HG03025 (cell line): ENCODE results near the gene MT3.
"Not testable (repeated sequence)": the region's sequence is repeated elsewhere in the genome, so short reads cannot be mapped to it uniquely, and the experiment has no call there.

Source experiments
- ATAC-seq: cut with Tn5 transposase; IDR thresholded peaks from one replicate; pipeline ENCODE4 v1.9.1; 2021; ENCODE audit warnings: mild to moderate bottlenecking, moderate library complexity; ENCODE audit not compliant: unreplicated experiment, low FRiP score

Gene MT3

GRCh38 chr16:56608876-56609462 lies 19.6 kb downstream of the MT3 start:
- ATAC-seq = no peak

DNA sequence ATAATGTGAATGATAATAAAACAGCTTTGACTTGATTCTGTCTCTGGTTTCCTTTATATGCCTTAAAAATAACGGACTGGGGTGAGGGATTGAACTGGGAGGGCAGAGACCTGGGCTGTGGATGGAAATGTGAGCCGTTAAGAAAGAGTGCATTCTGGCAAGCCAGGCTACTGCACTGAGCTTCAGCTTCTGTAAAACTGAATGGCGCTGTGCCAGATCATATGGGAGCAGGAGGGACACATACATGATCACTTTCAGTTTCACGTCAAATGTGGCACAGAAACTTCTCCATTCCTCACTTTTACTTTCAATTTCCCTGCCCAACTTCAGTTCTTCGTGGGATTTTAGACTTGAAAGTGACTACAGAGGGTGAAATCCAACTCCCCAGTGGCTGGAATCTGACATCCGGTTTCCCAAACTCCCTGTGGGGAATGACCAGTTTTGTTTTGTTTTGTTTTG lies 20.2 kb downstream of the MT3 start:
- ATAC-seq = no peak

DNA sequence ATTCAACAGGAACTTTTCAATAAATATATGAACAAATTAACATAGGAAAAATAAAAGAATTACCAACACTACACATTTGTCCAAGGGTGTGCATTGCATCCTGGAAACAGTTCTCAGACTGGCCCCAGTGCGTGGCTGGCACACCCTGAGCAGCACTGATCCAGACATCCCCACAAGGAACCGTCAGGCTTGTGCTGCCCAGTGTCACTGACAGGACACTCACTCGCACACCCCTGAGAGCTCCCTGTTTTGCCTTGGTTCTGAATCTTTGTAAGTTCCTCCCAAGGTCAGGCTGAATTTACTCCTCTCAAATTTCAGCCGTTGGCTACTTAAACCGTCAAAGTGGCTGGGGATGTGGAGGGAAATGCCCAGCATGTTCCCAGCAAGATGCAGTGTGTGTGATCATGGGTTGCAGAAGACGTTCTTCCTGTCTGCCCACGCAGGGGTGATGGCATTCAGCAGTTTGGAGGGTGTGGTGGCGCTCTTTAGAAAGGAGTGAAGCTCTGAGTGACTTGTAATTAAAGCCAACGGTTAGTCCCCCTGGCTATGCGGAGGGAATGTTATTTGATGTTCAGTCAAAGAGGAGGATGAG lies 20.8 kb downstream of the MT3 start:
- no peak for ATAC-seq

DNA sequence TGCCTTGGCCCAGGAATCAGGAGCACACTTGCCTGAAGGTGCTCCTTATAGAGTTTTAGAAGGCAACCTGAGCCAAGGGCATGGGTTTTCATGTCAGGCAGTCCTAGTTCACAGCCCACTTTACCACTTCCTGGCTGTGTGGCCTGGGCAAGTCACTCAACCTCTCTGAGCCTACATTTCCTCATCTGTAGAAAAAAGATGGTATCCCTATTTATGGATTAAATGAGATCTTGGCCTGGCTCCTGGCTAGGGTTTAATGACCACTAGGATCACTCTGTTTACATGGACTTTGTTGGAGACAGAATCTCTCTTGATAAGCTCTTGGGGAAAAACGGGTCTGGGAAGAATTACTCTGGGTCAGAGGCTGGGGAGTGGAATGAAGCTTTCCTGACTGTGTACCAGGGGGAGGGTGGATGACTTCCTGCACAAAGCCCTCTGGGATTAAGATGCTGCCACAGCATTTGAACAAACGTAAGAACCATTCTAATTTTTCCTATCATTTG lies 21.3 kb downstream of the MT3 start:
- ATAC-seq = no peak

DNA sequence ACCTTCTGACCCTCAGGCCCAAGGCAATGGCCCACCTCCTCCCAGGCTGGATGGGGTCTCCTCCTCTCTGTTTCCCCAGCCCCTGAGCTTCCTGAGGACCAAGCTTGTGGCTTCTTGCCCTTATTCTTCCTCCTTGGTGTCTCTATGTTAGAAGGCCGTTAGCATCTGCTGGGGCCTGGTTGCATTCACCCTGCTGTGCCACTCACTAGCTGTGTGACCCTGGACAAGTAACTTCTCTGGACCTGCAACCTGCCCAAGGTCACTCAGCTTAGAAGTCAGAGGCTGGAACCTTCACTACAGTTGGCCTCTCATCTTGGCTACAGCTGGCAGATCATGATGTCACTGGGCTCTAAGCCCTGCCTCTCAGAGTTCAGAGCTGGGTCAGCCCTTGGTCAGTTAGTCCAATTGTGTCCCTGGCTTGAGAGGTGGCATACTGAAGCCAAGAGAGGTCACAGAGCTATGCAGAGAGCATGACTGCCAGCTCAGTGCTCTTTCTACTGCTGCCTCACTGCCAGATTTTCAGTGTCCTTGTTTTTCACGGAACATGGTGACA lies 22.0 kb downstream of the MT3 start:
- no peak for ATAC-seq

- no peak for ATAC-seq
Observed at GRCh38 chr16:56613706-56614105, 24.4 kb downstream of the MT3 start.

DNA sequence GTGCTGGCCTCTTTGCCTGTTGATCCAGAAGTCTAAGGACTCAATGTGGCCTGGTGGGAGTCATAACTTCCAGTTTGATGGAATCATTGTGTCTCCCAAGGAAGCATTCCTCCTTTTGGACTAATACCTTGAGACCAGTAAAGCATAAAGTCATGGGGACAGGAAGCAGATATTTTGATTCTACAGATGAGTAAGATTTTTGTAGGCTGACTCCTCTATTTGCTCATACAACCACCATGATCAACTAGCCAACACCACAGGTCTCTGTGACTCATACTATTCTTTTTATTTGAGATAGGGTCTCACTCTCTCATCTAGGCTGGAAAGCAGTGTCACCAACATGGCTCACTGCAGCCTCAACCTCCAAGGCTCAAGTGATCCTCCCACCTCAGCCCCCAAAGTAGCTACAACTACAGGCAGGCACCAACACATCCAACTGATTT lies 25.2 kb downstream of the MT3 start:
- ATAC-seq = no peak

DNA sequence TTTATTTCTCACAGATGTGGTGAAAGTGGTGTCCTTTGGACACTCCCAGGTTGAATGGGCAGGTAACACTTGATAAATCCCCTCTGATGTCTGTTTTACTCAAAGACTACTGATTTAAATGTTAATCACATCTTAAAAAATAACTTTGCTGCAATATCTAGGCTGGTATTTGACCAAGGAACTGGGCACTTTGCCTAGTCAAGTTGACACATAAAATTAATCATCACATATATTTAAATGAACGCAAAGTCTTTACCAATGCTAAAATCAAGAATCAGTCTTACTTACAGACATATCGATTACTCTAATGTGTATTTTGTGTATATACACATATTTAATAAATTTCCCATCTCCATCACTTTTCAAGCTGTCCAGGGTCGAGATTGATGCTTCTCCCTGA lies 26.0 kb downstream of the MT3 start:
- no peak for ATAC-seq

DNA sequence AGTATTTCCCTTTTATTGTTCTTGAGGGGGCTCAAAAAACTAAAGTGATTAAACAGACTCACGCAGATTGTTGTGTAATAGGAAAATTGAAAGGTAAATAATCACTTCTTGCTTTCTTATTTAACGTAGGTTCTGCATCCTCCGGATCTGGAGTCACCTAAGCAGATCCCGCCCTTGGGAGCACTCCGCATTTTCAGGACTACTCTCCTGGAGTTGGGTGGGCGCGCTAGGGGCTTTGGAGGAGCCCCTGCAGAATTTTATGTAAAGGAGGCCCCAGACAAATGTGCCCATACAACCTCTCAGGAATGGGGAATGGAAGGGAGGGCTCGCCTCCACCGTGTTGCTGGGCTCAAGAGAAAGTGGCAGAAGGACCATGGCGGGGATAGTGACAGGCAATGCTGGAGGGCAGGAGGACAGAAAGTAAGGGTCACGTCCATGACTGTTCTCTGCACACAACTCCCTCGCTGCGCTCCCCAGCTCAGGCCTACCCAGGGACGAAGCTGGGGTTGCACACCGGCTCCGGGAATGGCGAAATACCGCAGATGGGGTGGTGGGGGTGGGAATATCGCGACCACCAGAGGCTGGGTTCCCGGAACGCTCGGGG lies 27.4 kb downstream of the MT3 start:
- ATAC-seq = no peak

- no peak for ATAC-seq
Observed at GRCh38 chr16:56617212-56618085, 28.1 kb downstream of the MT3 start.

DNA sequence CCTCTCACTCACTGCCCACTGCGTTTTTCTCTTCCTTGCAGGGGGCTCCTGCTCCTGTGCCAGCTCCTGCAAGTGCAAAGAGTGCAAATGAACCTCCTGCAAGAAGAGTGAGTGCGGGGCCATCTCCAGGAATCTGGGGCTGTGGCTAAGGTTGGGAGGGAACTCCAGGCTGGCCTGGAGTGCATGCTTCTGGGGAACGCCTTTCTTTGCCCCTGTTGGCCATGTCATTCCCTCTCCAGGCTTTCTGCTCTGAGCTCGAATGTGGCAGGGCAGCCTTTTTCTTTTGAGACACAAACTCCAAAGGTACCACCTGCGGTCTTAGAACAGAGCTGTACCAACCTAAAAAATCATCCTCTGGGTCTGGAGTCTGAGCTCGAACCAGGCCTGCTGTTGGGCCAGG lies 28.8 kb downstream of the MT3 start:
- no peak for ATAC-seq

- ATAC-seq = no peak
Observed at GRCh38 chr16:56620339-56620897, 31.1 kb downstream of the MT3 start.

DNA sequence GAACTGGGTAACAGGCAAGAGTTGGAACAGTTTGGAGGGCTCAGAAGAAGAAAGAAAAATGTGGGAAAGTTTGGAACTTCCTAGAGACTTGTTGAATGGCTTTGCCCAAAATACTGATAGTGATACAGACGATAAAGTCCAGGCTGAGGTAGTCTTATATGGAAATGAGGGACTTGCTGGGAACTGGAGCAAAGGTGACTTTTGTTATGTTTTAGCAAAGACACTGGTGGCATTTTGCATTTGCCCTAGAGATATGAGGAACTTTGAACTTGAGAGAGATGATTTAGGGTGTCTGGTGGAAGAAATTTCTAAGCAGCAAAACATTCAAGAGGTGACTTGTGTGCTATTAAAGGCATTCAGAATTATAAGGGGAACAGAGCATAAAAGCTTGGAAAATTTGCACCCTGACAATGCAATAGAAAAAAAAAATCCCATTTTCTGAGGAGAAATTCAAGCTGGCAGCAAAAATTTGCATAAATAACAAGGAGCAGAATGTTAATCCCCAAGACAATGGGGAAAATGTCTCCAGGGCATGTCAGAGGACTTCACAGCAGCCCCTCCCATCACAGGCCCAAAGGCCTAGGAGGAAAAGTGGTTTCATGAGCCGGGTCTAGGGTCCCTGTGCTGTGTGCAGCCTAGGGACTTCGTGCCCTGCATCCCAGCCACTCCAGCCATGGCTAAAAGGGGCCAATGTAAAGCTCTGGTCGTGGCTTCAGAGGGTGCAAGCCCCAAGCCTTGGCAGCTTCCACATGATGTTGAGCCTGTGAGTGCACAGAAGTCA lies 32.5 kb downstream of the MT3 start:
- ATAC-seq = not testable (repeated sequence)

DNA sequence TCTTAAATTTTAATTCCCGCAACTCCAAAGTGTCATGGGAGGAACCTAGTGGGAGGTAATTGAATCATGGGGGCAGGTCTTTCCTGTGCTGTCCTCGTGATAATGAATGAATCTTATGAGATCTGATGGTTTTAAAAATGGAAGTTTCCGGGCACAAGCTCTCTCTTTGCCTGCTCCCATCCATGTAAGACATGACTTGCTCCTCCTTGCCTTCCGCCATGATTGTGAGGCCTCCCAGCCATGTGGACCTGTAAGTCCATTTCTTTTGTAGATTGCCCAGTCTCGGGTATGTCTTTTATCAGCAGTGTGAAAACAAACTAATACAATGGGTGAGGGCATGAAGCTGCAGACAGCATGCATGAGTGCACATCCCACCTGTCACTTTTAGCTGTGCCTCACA lies 33.9 kb downstream of the MT3 start:
- ATAC-seq = not testable (repeated sequence)

DNA sequence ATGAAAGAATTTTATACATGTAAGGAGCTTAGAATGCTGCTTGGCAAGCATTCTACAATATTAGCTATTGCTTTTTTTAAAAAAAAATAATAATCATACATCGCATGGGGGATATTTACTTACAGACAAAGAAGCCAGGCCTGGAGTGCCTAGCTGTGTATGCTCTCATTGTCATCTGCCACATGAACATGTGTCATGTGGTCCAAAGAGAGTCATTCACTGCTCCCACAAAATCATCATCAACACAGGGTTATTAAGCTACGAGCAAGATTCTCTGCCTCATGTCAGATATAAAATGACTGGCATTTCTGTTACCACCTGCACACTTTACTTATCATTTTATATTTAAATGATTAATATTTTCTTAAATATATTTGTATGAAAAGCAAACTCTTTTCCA lies 34.3 kb downstream of the MT3 start:
- ATAC-seq = no peak

- no peak for ATAC-seq
Observed at GRCh38 chr16:56625140-56625942, 36.0 kb downstream of the MT3 start, which contains the start of gene MT1E. MT1E (plus strand) TSS chr16:56625781; CDS start chr16:56625852, 71 bp downstream.

DNA sequence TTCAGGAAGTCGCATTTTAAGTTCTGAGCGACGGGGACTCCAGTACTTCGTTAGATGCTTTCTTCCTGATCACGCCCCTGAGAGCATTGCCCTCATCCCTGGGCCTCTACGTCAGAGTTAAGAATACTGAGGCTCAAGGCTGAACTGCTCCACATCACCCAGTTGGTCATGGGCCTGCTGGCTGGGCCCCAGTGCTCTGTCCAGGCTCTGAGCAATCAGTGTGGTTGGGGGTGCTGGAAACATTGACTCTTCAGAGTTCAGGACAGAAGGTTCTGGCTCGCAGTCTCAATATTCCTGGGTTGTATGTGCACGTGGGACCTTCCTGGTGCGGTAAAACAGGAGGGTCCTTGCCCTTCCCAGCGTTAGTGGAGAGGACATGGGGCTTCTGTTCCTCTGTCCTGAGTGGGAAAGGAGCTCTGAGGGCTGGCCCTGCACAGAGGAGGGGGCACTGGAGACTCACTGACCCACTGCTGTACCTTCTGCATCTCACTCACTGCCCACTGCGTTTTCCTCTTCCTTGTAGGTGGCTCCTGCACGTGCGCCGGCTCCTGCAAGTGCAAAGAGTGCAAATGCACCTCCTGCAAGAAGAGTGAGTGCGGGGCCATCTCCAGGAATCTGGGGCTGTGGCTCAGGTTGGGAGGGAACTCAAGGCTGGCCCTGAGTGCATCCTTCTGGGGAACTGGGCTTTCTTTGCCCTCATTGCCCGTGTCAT lies 36.8 kb downstream of the MT3 start:
- ATAC-seq = no peak

- no peak for ATAC-seq
Observed at GRCh38 chr16:56626685-56627084, 37.4 kb downstream of the MT3 start.
